ENCODE data around the gene ALKAL2.

Gene ALKAL2

DNA sequence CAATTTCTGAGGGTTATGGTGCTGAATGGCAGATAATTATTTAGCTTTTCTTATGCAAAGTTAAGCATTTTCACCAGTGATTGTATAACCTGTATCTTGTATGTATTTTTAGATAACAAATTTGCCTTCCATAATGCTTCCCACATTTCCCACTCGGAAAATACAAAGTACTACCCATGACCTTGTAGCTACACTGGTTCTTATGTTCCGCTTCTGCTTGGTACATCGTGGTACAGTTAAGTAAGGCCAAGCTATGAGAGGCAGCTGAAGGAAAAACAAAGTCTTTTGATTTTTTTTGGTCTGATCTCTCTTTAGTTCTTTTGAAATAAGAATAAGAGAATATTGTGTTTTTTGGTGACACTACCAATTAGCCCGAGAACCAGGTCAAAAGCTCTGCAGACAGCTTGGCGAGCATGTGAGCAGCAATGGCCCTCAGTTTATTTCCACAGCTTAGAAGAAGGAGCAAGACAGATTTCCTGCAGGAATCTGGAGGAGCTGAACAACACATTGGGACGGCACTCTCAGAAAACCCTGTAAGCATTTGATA, 50.8 kb downstream of the ALKAL2 start:
- no peak for DNase-seq (ENCODE audit: extremely low read depth, insufficient read length)
- H3K27me3 ChIP-seq (replicated peaks; ENCODE audit: control insufficient read depth, insufficient read depth, low read length), result no peaks in the 10 kb centered on the region
- TF ChIP-seq, protein P1, sequence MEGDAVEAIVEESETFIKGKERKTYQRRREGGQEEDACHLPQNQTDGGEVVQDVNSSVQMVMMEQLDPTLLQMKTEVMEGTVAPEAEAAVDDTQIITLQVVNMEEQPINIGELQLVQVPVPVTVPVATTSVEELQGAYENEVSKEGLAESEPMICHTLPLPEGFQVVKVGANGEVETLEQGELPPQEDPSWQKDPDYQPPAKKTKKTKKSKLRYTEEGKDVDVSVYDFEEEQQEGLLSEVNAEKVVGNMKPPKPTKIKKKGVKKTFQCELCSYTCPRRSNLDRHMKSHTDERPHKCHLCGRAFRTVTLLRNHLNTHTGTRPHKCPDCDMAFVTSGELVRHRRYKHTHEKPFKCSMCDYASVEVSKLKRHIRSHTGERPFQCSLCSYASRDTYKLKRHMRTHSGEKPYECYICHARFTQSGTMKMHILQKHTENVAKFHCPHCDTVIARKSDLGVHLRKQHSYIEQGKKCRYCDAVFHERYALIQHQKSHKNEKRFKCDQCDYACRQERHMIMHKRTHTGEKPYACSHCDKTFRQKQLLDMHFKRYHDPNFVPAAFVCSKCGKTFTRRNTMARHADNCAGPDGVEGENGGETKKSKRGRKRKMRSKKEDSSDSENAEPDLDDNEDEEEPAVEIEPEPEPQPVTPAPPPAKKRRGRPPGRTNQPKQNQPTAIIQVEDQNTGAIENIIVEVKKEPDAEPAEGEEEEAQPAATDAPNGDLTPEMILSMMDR (IDR thresholded peaks at IDR 0.05; ENCODE audit: insufficient read depth, low read length, poor library complexity, severe bottlenecking), result no peak
- H3K36me3 ChIP-seq (ENCODE audit: control insufficient read depth, insufficient read depth, low read length), result no peaks in the 10 kb centered on the region; the same call in 1 of the 2 replicates
- H3K4me3 ChIP-seq (replicated peaks; ENCODE audit: low read depth, low read length), result no peak overlapping the region

DNA sequence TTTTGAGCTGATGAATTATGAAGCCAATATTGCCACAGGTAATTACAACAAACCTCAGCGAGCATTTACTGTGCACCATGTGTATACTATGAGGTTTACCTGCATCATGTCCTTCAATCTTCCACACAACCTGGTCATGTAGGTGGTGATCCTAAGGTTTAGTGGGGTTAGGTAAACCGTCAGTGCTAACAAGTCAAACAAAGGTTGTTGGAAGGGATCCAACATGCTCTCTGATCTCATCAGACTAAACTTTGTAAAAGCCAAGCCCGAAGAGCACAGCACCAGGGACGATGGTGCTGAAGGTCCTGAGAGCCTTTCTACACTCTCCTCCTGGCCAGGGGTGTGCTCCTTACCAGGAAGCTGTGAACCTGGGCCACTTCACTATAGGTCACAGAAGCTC, 53.5 kb downstream of the ALKAL2 start:
- TF ChIP-seq, protein P1 (IDR thresholded peaks at IDR 0.05; ENCODE audit: insufficient read depth, low read length, poor library complexity, severe bottlenecking), result no peak
- Histone ChIP-seq H3K27me3 (replicated peaks; ENCODE audit: control insufficient read depth, insufficient read depth, low read length) (no peaks in the 10 kb centered on the region), H3K36me3 (ENCODE audit: control insufficient read depth, insufficient read depth, low read length) (no peaks in the 10 kb centered on the region), H3K4me3 (replicated peaks; ENCODE audit: low read depth, low read length) (no peak overlapping the region)
- no peak for DNase-seq (ENCODE audit: extremely low read depth, insufficient read length)

DNA sequence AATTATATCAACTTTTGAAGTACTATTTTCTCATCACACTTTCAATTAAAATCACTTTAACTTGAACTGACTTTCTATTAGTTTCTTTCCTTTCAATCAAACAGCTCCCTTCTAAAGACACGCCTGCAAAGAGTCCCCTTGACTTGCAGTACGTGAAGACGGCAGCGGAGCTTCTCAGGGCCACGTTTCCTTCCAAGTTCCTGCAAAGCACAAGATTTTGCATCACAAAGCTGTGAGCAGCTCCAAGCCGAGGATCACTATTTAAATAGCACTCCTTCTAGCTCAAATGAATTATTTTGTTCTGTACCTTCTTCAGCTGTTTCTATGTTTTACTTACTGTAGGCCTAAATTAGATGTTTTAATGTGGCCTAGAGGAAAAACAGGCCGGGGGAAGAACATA, 54.9 kb downstream of the ALKAL2 start:
- H3K36me3 ChIP-seq (ENCODE audit: control insufficient read depth, insufficient read depth, low read length), result no peaks in the 10 kb centered on the region
- H3K4me3 ChIP-seq (replicated peaks; ENCODE audit: low read depth, low read length), result no peak overlapping the region
- DNase-seq (ENCODE audit: extremely low read depth, insufficient read length), result no peak
- H3K27me3 ChIP-seq (replicated peaks; ENCODE audit: control insufficient read depth, insufficient read depth, low read length), result no peaks in the 10 kb centered on the region
- TF ChIP-seq, protein P1 (IDR thresholded peaks at IDR 0.05; ENCODE audit: insufficient read depth, low read length, poor library complexity, severe bottlenecking), result no peak

DNA sequence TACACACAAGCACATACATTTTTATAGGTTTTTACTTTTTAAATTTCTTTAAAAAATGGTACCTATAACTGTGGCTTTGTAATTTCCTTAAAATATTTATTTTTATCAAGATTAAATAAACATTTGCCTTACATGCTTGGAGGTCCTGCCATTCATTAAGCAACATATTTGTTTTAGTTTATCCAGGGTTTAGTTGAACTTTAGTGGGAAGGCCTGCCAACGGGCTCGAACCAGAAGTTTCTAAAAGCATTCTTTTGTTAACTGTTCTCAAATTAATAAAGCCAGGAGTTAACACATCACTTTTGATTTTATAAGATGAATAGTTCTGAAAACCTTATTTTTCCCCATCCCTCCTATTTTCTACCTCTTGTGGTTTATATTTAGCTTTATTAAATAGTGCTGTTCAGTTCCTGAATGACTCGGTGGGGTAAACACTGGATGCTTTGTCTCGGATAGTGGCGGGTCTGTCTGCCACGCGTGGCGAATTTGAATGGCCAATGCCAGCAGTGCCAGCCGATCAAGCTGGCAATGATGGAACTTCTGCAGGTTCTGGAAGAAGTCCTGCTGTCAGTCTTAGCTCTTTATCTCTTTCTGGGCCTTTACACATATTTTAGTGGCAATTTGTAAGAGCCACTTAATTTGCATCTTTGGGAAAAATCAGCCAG, 56.2 kb downstream of the ALKAL2 start:
- no peak overlapping the region for H3K4me3 ChIP-seq (replicated peaks; ENCODE audit: low read depth, low read length)
- H3K36me3 ChIP-seq (ENCODE audit: control insufficient read depth, insufficient read depth, low read length), result no peaks in the 10 kb centered on the region
- no peaks in the 10 kb centered on the region for H3K27me3 ChIP-seq (replicated peaks; ENCODE audit: control insufficient read depth, insufficient read depth, low read length)
- TF ChIP-seq, protein P1 (IDR thresholded peaks at IDR 0.05; ENCODE audit: insufficient read depth, low read length, poor library complexity, severe bottlenecking), result no peak
- DNase-seq (ENCODE audit: extremely low read depth, insufficient read length), result no peak
